Lower leg skin (tissue), 4 donors: Measurements from ENCODE around the gene AKR7A2. TPM values are rescaled to one million over a fixed set of nuclear protein-coding genes. Genes with fewer than 3 reads are reported as not detected.

ENCODE experiments used
- DNase-seq, 2 donors: peaks; one replicate each; pipeline ENCODE4 v3.0.0-alpha.2; 2019; ENCODE audit warnings: low spot score in 2 of 2
- H3K4me3 ChIP-seq: fragments of 200-600 bp; sonication (generic); 2 replicates; pipeline ENCODE4 v1.5.1; 2017; ENCODE audit warnings: mild to moderate bottlenecking, low read depth; ENCODE audit not compliant: poor library complexity, severe bottlenecking
- POLR2A ChIP-seq, 2 donors: fragments of 450-650 bp; IDR thresholded peaks; one replicate each; pipeline ENCODE4 v1.6.1; 2016 to 2017; ENCODE audit warnings: antibody characterized with exemption in 2 of 2, mild to moderate bottlenecking in 1 of 2, moderate library complexity in 1 of 2
- WGBS, 2 donors: methylation state at CpG; one replicate each; pipeline ENCODE4 v1.1.5; 2018; 5-methylcytosine and 5-hydroxymethylcytosine counted together
- intact Hi-C: fragments of 100-400 bp; cut with DNase I; formaldehyde crosslinking; loops from one replicate; pipeline ENCODE4 v1.15.0; 2023; ENCODE audit warnings: low total_unique reads
- total RNA-seq, 4 donors: library from RNA; depleted of rRNA; stranded (reverse); fragments of >200 nt; gene quantifications; one replicate each; pipeline ENCODE4 v1.1.0, GENCODE V29; 2016
- TF ChIP-seq, protein P1 (sequence below), 3 donors: fragments of 450-650 bp; IDR thresholded peaks; one replicate each; pipeline ENCODE4 v1.5.1; 2016; ENCODE audit warnings: antibody characterized with exemption in 3 of 3, mild to moderate bottlenecking in 3 of 3, moderate library complexity in 2 of 3

AKR7A2 gene
- total RNA-seq, 4 donors from 2014 or later, result 84.1 to 132 (median 89.6) TPM

DNA sequence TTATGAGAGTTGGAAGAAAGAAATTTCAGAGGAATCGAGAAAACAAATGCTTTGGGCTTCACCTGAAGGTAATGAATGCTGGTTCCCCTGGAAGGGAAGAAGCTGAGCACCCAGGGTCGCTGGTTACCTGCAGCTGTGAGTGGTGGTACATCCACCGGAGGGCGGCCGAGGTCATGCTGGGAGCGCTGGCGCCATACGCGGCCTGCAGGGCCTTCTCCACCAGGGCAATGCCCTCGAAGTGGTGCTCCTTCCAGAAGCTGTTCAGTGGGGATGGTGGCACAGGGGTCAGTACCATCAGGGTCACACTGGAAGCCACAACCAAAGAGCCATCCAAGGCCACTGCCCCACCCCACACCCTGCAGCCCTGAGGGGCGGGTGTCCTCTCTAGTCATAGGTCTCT is 43.5 kb downstream of the AKR7A2 start:
- no peak for DNase-seq
- H3K4me3 ChIP-seq, result no peak overlapping the region
- TF ChIP-seq POLR2A (IDR thresholded peaks at IDR 0.05), result no peak
- TF ChIP-seq, protein P1, sequence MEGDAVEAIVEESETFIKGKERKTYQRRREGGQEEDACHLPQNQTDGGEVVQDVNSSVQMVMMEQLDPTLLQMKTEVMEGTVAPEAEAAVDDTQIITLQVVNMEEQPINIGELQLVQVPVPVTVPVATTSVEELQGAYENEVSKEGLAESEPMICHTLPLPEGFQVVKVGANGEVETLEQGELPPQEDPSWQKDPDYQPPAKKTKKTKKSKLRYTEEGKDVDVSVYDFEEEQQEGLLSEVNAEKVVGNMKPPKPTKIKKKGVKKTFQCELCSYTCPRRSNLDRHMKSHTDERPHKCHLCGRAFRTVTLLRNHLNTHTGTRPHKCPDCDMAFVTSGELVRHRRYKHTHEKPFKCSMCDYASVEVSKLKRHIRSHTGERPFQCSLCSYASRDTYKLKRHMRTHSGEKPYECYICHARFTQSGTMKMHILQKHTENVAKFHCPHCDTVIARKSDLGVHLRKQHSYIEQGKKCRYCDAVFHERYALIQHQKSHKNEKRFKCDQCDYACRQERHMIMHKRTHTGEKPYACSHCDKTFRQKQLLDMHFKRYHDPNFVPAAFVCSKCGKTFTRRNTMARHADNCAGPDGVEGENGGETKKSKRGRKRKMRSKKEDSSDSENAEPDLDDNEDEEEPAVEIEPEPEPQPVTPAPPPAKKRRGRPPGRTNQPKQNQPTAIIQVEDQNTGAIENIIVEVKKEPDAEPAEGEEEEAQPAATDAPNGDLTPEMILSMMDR (IDR thresholded peaks at IDR 0.05), result no peak
- intact Hi-C loops, result no loop called here
- WGBS, 2 donors, result 79 to 91% methylated on average over 11 of the region's 11 CpGs

- 95 to 100% methylated on average over 5 of the region's 5 CpGs for WGBS, 2 donors
- no peak for DNase-seq
- H3K4me3 ChIP-seq, result no peak overlapping the region
- intact Hi-C loops, result no loop called here
- TF ChIP-seq, protein P1 (IDR thresholded peaks at IDR 0.05), result no peak
- TF ChIP-seq POLR2A (IDR thresholded peaks at IDR 0.05), result no peak
Measured at GRCh38 chr1:19262744-19263143, 49.2 kb downstream of the AKR7A2 start.

GRCh38 chr1:19262047-19262446 is 49.9 kb downstream of the AKR7A2 start:
- TF ChIP-seq, protein P1 (IDR thresholded peaks at IDR 0.05), result no peak
- DNase-seq, result no peak
- 66 to 78% methylated on average over 3 to 5 of the region's 5 CpGs for WGBS, 2 donors
- intact Hi-C loops, result no loop called here
- no peak overlapping the region for H3K4me3 ChIP-seq

DNA sequence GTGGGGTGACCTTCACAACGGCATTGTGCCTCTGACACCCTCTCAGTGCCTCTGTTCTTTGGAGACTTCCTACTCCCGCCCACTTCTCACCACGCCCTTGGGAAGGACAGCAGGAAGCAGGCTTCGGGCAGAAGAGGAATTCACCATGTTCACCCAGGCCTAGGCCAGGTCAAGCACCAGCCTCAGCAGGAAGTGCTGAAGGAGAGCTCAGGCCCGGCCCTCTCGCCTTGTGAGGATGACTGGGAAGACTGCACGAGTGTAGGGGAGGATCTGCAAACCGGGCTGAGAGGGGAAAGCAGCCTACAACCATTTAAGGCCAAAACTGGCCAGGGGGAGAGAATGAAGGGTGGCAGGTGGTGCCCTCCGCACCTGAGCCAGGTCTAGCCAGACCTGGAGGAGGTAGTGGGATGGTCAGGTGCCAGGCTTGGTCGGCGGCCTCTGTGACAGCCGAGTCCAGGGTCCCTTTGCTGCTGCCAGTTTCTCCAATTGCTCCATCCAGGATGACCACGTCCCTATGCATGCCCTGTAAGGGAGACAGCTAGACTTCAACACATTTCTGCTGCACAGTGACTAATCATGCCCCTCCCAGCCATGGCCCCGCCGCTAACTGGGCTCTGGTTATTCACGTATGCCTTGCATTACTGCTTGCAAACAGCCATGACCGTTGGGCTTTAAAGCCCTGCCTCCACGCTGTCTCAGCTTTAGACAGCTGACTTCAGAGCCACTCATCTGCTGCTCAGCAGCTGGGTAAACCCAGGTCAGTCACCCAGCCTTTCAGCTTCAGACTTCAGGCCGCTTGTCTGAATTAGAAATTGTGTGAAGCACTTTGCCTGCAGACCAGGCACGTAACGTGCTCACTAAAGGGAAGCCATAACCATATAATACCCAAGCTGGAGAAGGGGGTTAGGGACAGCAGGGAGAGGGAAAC is 51.5 kb downstream of the AKR7A2 start:
- no peak for DNase-seq
- TF ChIP-seq POLR2A (IDR thresholded peaks at IDR 0.05), result no peak
- TF ChIP-seq, protein P1 (IDR thresholded peaks at IDR 0.05), result no peak
- intact Hi-C loops, result no loop called here
- H3K4me3 ChIP-seq, result no peak overlapping the region
- WGBS, 2 donors, result 60 to 69% methylated on average over 19 to 21 of the region's 21 CpGs

- no peak for DNase-seq
- intact Hi-C loops, result no loop called here
- no peak overlapping the region for H3K4me3 ChIP-seq
- 90 to 92% methylated on average over 10 of the region's 10 CpGs for WGBS, 2 donors
- TF ChIP-seq, protein P1 (IDR thresholded peaks at IDR 0.05), result no peak
- no peak for TF ChIP-seq POLR2A (IDR thresholded peaks at IDR 0.05)
Measured at GRCh38 chr1:19258353-19258752, 53.6 kb downstream of the AKR7A2 start.
